Measurements from ENCODE around the gene CFAP61. TPM values are rescaled to one million over a fixed set of nuclear protein-coding genes. Genes with fewer than 3 reads are reported as not detected.
"Not testable (repeated sequence)": the region's sequence is repeated elsewhere in the genome, so short reads cannot be mapped to it uniquely, and the experiment has no call there.

The CFAP61 gene
- total RNA-seq, 4 donors from 2014 or later: 0.38 TPM; not detected in 3

GRCh38 chr20:20213526-20214121, 161.3 kb downstream of the CFAP61 start:
- DNase-seq: no peak

GRCh38 chr20:20214757-20215275, 162.5 kb downstream of the CFAP61 start:
- no peak overlapping the region for H3K4me3 ChIP-seq
- H3K36me3 ChIP-seq: no peaks in the 10 kb centered on the region
- no peaks in the 10 kb centered on the region for H3K4me1 ChIP-seq
- 53 to 75% methylated on average over 7 of the region's 7 CpGs for WGBS, 2 donors
- H3K27ac ChIP-seq: no peak overlapping the region
- no peak for TF ChIP-seq CTCF (IDR thresholded peaks at IDR 0.05)
- H3K9me3 ChIP-seq: no peaks in the 10 kb centered on the region
- DNase-seq: no peak
- intact Hi-C loops (cut with DNase I): no loop called here
- H3K27me3 ChIP-seq: peaks cover 0 to 22% (median 0%) of the 10 kb centered on the region in 4 donors

More at GRCh38 chr20:20213526-20214121, 161.3 kb downstream of the CFAP61 start:
- Histone ChIP-seq H3K36me3 (no peaks in the 10 kb centered on the region), H3K27me3 (peaks cover 0 to 27% (median 0%) of the 10 kb centered on the region in 4 donors), H3K4me3 (no peak overlapping the region), H3K9me3 (no peaks in the 10 kb centered on the region), H3K27ac (no peak overlapping the region), H3K4me1 (no peaks in the 10 kb centered on the region)
- intact Hi-C loops (cut with DNase I): no loop called here
- TF ChIP-seq CTCF (IDR thresholded peaks at IDR 0.05) (no peak), POLR2A (IDR thresholded peaks at IDR 0.05) (no peak)
- 62% methylated on average over 5 of the region's 5 CpGs for WGBS, 2 donors

GRCh38 chr20:20215976-20216727, 163.8 kb downstream of the CFAP61 start:
- no peak for DNase-seq
- no peak for TF ChIP-seq POLR2A (IDR thresholded peaks at IDR 0.05)
- TF ChIP-seq CTCF (IDR thresholded peaks at IDR 0.05): no peak

GRCh38 chr20:20216941-20217340, 164.6 kb downstream of the CFAP61 start:
- WGBS, 2 donors: 28 to 29% methylated on average over 2 of the region's 2 CpGs
- no peak overlapping the region for H3K4me3 ChIP-seq
- H3K27me3 ChIP-seq: peaks cover 0 to 37% (median 0%) of the 10 kb centered on the region in 4 donors
- H3K36me3 ChIP-seq: no peaks in the 10 kb centered on the region
- intact Hi-C loops (cut with DNase I): no loop called here
- H3K4me1 ChIP-seq: no peaks in the 10 kb centered on the region
- DNase-seq: no peak
- no peaks in the 10 kb centered on the region for H3K9me3 ChIP-seq
- no peak for TF ChIP-seq CTCF (IDR thresholded peaks at IDR 0.05)
- TF ChIP-seq POLR2A (IDR thresholded peaks at IDR 0.05): no peak
- no peak overlapping the region for H3K27ac ChIP-seq

More at GRCh38 chr20:20215976-20216727, 163.8 kb downstream of the CFAP61 start:
- peaks cover 0 to 30% (median 0%) of the 10 kb centered on the region in 4 donors for H3K27me3 ChIP-seq
- H3K36me3 ChIP-seq: no peaks in the 10 kb centered on the region
- intact Hi-C loops (cut with DNase I): no loop called here
- 41 to 48% methylated on average over 12 of the region's 12 CpGs for WGBS, 2 donors
- H3K4me3 ChIP-seq: no peak overlapping the region
- no peaks in the 10 kb centered on the region for H3K9me3 ChIP-seq
- no peaks in the 10 kb centered on the region for H3K4me1 ChIP-seq
- H3K27ac ChIP-seq: no peak overlapping the region

- no peak for DNase-seq
- Histone ChIP-seq H3K9me3 (no peaks in the 10 kb centered on the region), H3K27ac (no peak overlapping the region), H3K27me3 (peaks cover 0 to 42% (median 0%) of the 10 kb centered on the region in 4 donors), H3K4me1 (no peaks in the 10 kb centered on the region), H3K36me3 (no peaks in the 10 kb centered on the region), H3K4me3 (no peak overlapping the region)
- intact Hi-C loops (cut with DNase I): no loop called here
- TF ChIP-seq CTCF (IDR thresholded peaks at IDR 0.05) (no peak), POLR2A (IDR thresholded peaks at IDR 0.05) (no peak)
- 29 to 38% methylated on average over 1 of the region's 1 CpG for WGBS, 2 donors
These were observed 165.3 kb downstream of the CFAP61 start for GRCh38 chr20:20217621-20218020.

GRCh38 chr20:20218106-20218505, 165.8 kb downstream of the CFAP61 start:
- intact Hi-C loops (cut with DNase I); H3K4me1 ChIP-seq; H3K36me3 ChIP-seq; DNase-seq; H3K9me3 ChIP-seq; H3K4me3 ChIP-seq; H3K27ac ChIP-seq: not testable (repeated sequence)
- 75 to 78% methylated on average over 4 of the region's 4 CpGs for WGBS, 2 donors
- peaks cover 0 to 42% (median 0%) of the 10 kb centered on the region in 4 donors for H3K27me3 ChIP-seq
